WTC11 (cell line): ENCODE data around the gene KCNIP4. TPM values are rescaled to one million over a fixed set of nuclear protein-coding genes. Genes with fewer than 3 reads are reported as not detected.

Experiments used
- ATAC-seq: fragments of 200-7000 bp; cut with Tn5 transposase; 2 replicates; pipeline ENCODE4 v1.10.0; 2021; ENCODE audit warnings: mild to moderate bottlenecking, moderate library complexity
- CTCF ChIA-PET: fragments of 300-600 bp; sonication (Branson Sonifier 250); formaldehyde crosslinking; loops from one replicate; lab custom pipeline; 2021; ENCODE audit warnings: antibody characterized with exemption; lab: Charles Lee
- POLR2A ChIA-PET: fragments of 350-600 bp; sonication (Branson Sonifier 250); formaldehyde crosslinking; loops from one replicate; lab custom pipeline; 2021; ENCODE audit warnings: antibody characterized with exemption; lab: Charles Lee
- DNase-seq: peaks from one replicate; pipeline ENCODE4 v3.0.0; 2021; ENCODE audit warnings: low spot score
- H3K27ac Mint-ChIP-seq: 2 replicates; pipeline ENCODE4 v1.8.0; 2021; ENCODE audit warnings: mixed read lengths
- H3K27me3 Mint-ChIP-seq: 2 replicates; pipeline ENCODE4 v1.8.0; 2021; ENCODE audit warnings: low read depth, mild to moderate bottlenecking, moderate library complexity, mixed read lengths
- H3K36me3 Mint-ChIP-seq: 2 replicates; pipeline ENCODE4 v1.8.0; 2021; ENCODE audit warnings: mixed read lengths
- H3K4me1 Mint-ChIP-seq: 2 replicates; pipeline ENCODE4 v1.8.0; 2022; ENCODE audit warnings: mixed read lengths
- H3K4me3 Mint-ChIP-seq: 2 replicates; pipeline ENCODE4 v1.8.0; 2021; ENCODE audit warnings: mild to moderate bottlenecking, moderate library complexity, mixed read lengths
- H3K9me3 Mint-ChIP-seq: 2 replicates; pipeline ENCODE4 v1.8.0; 2021; ENCODE audit warnings: mixed read lengths
- AFF4 ChIP-seq: sonication (generic); formaldehyde crosslinking; IDR thresholded peaks from 2 replicates; pipeline ENCODE4 v1.8.1; 2023; ENCODE audit warnings: mild to moderate bottlenecking, missing genetic modification reagents, borderline replicate concordance
- ARID4B ChIP-seq: sonication (generic); formaldehyde crosslinking; IDR thresholded peaks from 2 replicates; pipeline ENCODE4 v1.8.0; 2023; ENCODE audit warnings: missing genetic modification reagents, mild to moderate bottlenecking, borderline replicate concordance
- CBFB ChIP-seq: sonication (generic); formaldehyde crosslinking; IDR thresholded peaks from 2 replicates; pipeline ENCODE4 v1.8.1; 2022; ENCODE audit warnings: mild to moderate bottlenecking, low read depth, missing genetic modification reagents
- CTCF ChIP-seq: fragments of 200-600 bp; IDR thresholded peaks from 2 replicates; pipeline ENCODE4 v1.8.0; 2022; ENCODE audit warnings: antibody characterized with exemption
- ETV6 ChIP-seq: sonication (generic); formaldehyde crosslinking; IDR thresholded peaks from 2 replicates; pipeline ENCODE4 v1.8.1; 2022; ENCODE audit warnings: mild to moderate bottlenecking, missing genetic modification reagents
- FOXP1 ChIP-seq: sonication (generic); formaldehyde crosslinking; IDR thresholded peaks from 2 replicates; pipeline ENCODE4 v1.8.0; 2022; ENCODE audit warnings: missing genetic modification reagents, mild to moderate bottlenecking, moderate library complexity, borderline replicate concordance
- KAT7 ChIP-seq: sonication (generic); formaldehyde crosslinking; IDR thresholded peaks from 2 replicates; pipeline ENCODE4 v1.8.1; 2023; ENCODE audit warnings: missing genetic modification reagents, mild to moderate bottlenecking, borderline replicate concordance
- TEAD4 ChIP-seq: sonication (generic); formaldehyde crosslinking; IDR thresholded peaks from 2 replicates; pipeline ENCODE4 v1.8.0; 2022; ENCODE audit warnings: mild to moderate bottlenecking, missing genetic modification reagents
- ZNF396 ChIP-seq: fragments of 250-450 bp; sonication (Bioruptor Pico); IDR thresholded peaks from 2 replicates; pipeline ENCODE4 v1.8.0; 2021; ENCODE audit warnings: mild to moderate bottlenecking, moderate library complexity, borderline replicate concordance
- total RNA-seq: library from RNA; stranded (reverse); gene quantifications from 3 replicates; pipeline ENCODE4 v1.2.3, GENCODE V29; 2021

The KCNIP4 gene
- total RNA-seq, 1 experiment from 2014 or later = not detected

GRCh38 chr4:20778896-20779295 lies 1169.7 kb downstream of the KCNIP4 start:
- no peaks in the 10 kb centered on the region for H3K4me1 Mint-ChIP-seq
- TF ChIP-seq CBFB (CRISPR knock-in tag) (no peak), ETV6 (no peak), ARID4B (no peak), KAT7 (CRISPR knock-in tag) (no peak), TEAD4 (CRISPR knock-in tag) (no peak), ZNF396 (no peak), FOXP1 (no peak), CTCF (no peak)
- ATAC-seq = no peak
- H3K27ac Mint-ChIP-seq = no peak overlapping the region
- no peaks in the 10 kb centered on the region; the same call in 1 of the 2 replicates for H3K27me3 Mint-ChIP-seq
- POLR2A ChIA-PET = no interaction called here
- peaks cover 42% of the 10 kb centered on the region for H3K9me3 Mint-ChIP-seq
- CTCF ChIA-PET = no interaction called here
- peaks cover 23% of the 10 kb centered on the region for H3K36me3 Mint-ChIP-seq
- DNase-seq = no peak
- H3K4me3 Mint-ChIP-seq = no peak overlapping the region

GRCh38 chr4:20773144-20773997 lies 1175.2 kb downstream of the KCNIP4 start:
- TF ChIP-seq CBFB (CRISPR knock-in tag) (no peak), CTCF (peak; percentile 64), AFF4 (CRISPR knock-in tag) (no peak)
- Mint-ChIP-seq H3K27me3 (no peaks in the 10 kb centered on the region), H3K4me3 (no peak overlapping the region), H3K27ac (no peak overlapping the region), H3K4me1 (peaks cover 3% of the 10 kb centered on the region; the same call in 1 of the 2 replicates), H3K9me3 (no peaks in the 10 kb centered on the region), H3K36me3 (no peaks in the 10 kb centered on the region)
- CTCF ChIA-PET = interaction anchor here (0.6 to 1.7 kb wide), 53 partner anchors 9 to 992 kb away, joined by 3 to 14 read pairs (median 4); partner anchors contain the start of gene PACRGL
- POLR2A ChIA-PET = interaction anchor here (0.6 kb wide), 1 partner anchor 25 kb away, joined by 3 read pairs; no protein-coding TSS in a partner anchor
- ATAC-seq (peak; percentile 99), DNase-seq (peak; percentile 59)
